NCI-H2196 (cell line): ENCODE results near the gene LRP5.
A peak's percentile ranks its signal among the peaks of the same experiment; 100 is the strongest.
"Not testable (repeated sequence)": the region's sequence is repeated elsewhere in the genome, so short reads cannot be mapped to it uniquely, and the experiment has no call there.

Source experiments
- DNase-seq: peaks from one replicate; lab custom pipeline; 2025; ENCODE audit not compliant: unreplicated experiment; lab: John Stamatoyannopoulos, UW

Gene LRP5

DNA sequence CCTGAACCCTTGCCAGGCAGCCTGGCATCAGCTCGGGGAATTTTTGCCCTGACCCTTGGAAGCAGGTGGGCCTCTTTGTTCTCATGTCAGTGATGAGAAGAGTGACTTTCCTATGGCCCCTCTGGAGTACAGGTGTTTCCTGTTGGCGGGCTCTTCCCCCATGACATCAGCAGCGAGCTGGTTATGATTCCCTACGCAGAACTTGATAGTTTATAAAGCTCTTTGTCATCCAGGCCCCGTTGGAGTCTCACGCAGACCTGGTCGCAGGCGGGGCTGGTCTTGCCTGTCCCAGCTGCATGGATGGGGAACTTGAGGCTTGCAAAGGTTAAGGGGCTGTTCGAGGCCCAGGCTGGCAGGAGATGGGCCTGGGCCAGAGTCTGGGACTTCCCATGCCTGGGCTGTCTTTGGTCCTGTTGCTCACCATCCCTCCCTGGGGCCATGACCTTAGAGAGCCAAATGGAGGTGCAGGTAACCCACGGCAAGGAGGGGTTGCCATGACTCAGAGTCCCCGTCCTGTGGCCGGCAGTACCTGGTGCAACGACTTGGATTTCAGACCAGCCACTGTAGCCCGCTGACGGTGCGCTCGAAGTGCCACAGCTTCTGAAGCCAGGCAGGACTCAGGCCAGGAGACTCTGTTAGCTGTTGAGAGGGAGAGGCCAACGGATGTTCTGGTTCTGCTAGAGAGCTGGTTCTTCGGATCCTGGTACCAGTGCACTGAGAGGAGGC is 102.3 kb downstream of the LRP5 start:
- DNase-seq = no peak

DNA sequence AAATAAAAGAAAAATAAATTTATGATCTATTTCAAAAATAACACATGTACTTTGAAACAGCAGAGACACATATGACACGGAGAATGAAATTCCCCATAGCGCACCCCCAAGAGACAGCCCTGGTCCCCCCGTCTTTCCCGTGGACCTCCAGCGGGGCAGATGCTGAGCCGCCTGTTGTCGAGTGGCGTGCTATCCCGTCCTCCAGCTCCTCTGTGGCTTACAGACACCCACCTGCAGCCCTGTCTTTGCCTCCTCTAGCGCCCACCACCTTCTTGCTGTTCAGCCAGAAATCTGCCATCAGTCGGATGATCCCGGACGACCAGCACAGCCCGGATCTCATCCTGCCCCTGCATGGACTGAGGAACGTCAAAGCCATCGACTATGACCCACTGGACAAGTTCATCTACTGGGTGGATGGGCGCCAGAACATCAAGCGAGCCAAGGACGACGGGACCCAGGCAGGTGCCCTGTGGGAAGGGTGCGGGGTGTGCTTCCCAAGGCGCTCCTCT is 103.7 kb downstream of the LRP5 start:
- no peak for DNase-seq

DNA sequence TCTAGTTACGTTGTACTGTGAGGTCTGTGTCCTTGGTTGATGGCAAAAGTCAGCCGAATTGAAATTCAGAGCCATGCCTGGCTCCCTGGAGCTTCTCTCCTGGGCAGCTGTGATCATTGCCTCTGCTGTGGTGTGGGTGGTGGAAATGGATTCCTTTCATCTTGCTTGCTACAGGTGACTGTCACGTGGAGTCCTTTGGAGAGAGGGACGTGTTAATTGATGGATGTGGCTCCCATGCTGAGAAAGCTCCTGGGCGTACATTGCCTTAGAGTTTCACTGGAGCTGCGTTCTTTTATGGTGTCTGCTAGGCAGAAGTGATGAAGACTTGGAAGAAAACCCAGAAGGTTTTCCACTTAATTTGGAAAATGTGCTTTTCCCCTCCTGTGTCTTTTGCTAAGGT is 106.3 kb downstream of the LRP5 start:
- no peak for DNase-seq

DNA sequence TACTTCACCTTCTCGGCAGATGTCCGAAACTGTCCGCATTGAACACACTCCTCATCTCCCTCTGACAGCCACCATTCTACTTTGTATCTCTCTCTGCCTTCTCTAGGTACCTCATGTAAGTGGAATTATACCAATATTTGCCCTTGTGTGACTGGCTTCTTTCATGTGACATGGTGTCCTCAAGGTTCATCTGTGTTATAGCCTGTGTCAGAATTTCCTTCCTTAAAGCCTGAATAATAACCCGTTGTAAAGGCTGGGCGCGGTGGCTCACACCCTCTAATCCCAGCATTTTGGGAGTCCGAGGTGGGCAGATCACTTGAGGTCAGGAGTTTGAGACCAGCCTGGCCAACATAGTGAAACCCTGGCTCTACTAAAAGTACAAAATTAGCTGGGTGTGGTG is 107.8 kb downstream of the LRP5 start:
- DNase-seq = no peak

DNA sequence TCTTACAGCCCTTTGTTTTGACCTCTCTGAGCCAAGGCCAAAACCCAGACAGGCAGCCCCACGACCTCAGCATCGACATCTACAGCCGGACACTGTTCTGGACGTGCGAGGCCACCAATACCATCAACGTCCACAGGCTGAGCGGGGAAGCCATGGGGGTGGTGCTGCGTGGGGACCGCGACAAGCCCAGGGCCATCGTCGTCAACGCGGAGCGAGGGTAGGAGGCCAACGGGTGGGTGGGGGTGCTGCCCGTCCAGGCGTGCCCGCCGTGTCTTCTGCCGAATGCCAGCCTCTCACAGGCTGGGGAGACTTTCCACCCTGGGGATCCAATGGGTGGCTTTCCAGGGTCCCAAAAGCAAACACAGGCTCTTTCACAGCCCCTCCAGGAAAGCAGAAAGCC is 111.1 kb downstream of the LRP5 start:
- no peak for DNase-seq

DNA sequence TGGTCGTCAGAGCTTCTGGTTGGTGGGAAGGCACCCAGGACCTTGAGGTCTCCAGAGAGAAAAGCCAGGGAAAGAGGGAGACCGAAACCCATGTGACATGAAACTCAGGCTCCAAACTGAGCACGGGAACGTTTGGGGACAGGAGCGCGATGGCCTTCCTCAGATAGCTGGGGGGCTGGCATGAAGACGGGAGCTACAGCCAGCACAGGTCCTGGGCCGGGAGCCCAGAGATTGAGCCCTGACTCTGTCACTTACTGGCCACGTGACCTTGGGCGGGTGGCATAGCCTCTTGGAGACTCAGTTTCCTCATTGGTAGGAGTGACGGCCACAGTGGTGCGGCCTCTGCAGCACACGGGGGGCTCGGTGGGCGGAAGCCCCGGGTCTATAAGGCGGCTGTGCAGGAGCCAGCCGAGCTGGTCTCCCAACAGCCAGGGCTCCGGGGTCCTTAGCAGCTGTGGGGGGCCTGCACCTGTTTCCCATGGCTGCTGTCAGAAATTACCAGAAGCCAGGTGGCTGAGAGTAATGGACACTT is 111.8 kb downstream of the LRP5 start:
- DNase-seq = no peak

DNA sequence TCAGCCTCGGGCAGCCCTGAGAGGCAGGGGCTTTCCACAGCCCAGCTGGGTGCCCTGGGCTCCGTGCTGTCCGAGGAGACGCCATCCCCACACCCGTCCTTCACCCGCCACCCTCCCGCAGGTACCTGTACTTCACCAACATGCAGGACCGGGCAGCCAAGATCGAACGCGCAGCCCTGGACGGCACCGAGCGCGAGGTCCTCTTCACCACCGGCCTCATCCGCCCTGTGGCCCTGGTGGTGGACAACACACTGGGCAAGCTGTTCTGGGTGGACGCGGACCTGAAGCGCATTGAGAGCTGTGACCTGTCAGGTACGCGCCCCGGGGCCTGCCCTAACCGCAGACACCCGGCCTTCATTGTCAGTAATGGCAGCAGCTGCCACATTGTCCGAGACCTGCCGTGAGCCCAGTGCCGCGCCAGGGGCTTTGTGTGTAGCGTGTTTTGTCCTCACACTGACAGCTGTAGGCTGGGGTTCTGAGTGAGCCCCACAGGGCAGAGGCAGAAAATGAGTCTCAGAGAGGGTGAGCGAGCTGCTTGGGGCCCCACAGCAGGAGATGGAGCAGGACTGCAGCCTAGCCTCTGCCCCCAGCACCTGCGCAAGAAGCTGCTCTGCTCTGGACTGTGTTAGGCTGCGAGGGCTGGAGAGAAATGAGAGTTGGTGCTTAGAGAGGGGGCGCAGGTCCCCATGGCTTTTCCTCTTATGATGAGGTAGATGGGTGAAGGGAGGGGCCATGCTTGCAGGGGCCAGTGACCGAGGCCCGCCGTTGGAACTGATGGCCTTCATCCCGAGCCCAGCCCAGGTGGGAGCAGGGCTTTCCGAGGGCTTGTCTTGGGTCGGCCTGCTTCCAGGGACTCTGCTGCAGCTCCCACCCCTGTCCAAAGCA is 112.8 kb downstream of the LRP5 start:
- no peak for DNase-seq

GRCh38 chr11:68425866-68426380 is 113.5 kb downstream of the LRP5 start:
- no peak for DNase-seq

DNA sequence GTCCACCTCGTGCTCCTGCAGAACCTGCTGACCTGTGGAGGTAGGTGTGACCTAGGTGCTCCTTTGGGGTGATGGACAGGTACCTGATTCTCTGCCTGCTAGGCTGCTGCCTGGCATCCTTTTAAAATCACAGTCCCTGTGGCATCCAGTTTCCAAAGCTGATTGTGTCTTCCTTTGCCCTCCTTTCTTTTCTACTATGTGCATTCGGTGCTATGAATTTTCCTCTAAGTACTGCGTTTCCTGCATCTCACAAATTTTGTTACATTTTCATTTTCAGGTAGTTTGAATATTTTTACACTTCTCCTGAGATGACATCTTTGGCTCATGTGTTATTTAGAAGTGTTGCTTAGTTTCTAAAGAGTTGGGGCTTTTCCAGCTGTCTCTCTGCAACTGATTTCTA is 117.3 kb downstream of the LRP5 start:
- no peak for DNase-seq

- DNase-seq = no peak
Observed at GRCh38 chr11:68430384-68430783, 118.0 kb downstream of the LRP5 start.

- peak; percentile 65 for DNase-seq
Observed at GRCh38 chr11:68430801-68431200, 118.4 kb downstream of the LRP5 start.

- no peak for DNase-seq
Observed at GRCh38 chr11:68431984-68432645, 119.7 kb downstream of the LRP5 start.

GRCh38 chr11:68432874-68433273 is 120.5 kb downstream of the LRP5 start:
- DNase-seq = no peak

DNA sequence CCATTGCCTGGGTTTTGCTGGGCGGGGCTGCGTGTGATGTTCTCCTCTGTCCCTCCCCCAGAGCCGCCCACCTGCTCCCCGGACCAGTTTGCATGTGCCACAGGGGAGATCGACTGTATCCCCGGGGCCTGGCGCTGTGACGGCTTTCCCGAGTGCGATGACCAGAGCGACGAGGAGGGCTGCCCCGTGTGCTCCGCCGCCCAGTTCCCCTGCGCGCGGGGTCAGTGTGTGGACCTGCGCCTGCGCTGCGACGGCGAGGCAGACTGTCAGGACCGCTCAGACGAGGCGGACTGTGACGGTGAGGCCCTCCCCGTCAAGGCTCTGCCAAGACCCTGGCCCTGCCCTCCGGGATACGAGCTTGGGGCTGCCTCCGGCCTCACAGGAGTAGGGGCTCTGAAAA is 121.2 kb downstream of the LRP5 start:
- DNase-seq = no peak

- not testable (repeated sequence) for DNase-seq
Observed at GRCh38 chr11:68434159-68434558, 121.8 kb downstream of the LRP5 start.

DNA sequence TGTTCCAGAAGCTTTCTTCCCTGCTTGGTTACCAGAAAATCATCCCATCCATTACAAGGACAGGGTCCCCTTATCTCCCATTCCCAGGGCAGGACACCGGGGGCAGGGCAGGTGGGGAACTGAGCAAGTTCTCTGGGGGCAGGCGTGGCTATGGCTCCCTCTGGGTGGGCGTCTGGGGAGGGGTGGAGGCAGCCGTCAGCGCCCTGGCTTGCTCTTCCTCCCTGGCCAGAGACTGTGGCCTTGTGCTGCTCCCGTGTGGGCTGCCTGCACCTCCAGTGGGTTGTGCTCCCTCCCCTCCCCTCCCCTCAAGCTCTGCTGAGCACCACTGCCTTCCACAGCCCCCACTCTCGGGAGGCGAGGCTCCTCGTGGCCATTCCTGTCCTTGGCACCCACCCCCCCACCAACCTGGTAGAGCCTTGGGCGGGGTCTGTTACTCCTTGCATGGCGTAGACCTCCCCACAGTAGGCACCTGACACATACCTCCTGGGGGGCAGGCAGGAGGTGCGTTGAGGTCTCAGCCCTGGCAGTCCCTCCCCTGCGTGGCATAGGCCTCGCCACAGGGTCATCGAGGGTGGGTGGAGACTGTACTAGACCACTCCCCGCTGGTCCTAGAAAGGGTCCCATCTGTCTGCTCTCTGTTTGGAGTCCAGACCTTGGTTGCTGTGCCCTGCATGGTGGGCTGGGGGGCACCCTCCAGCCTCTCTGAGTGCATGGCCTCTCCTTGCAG is 123.9 kb downstream of the LRP5 start:
- no peak for DNase-seq

DNA sequence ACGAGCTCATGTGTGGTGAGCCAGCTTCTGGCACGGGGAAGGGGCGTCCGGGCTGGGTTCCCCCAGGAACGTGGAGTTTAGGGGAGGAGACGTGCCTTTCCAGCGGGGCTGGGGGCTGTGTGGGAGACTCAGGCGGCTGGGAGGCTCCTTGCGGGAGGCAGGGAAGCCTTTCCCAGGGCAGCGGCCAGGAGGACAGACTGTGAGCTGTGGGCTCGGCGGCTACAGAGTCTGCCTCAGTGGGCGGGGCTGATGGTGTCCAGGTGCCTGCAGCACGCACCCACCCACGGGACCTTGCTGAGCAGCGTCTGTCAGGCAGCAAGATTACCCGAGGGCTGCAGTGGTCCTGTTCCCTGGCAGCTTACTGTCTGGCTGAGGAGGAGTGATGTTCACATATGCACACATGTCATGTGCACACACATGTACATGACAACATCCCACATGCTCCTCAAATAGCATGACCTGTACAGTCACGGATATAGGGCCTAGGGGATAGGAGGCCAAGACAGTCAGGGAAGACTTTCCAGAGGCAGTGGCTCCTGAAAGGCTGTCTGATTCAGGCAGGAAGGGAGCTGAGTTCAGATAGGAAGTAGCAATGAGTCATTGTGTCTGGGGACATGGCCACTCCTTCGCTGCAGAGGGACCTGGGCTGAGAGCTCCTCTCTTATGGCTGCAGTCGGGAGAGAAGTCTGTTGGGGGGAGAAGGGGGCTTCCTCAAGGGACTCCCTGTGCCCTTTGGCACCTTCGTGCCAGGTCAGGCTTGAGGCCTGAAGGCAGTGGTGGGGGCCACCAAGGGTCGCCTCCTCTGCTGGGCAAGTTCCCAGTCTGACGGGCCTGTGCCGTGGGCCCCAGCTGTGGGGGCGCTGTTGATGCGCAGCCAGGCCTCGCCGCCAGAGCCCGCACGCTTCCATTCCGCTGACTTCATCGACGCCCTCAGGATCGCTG is 124.9 kb downstream of the LRP5 start:
- no peak for DNase-seq

- DNase-seq = no peak
Observed at GRCh38 chr11:68437927-68438657, 125.7 kb downstream of the LRP5 start.
